T1000 (cell line): ENCODE data around the gene MPHOSPH9.
A peak's percentile ranks its signal among the peaks of the same experiment; 100 is the strongest.
"Not testable (repeated sequence)": the region's sequence is repeated elsewhere in the genome, so short reads cannot be mapped to it uniquely, and the experiment has no call there.

ENCODE experiments used
- DNase-seq: peaks from one replicate; lab custom pipeline; 2025; ENCODE audit warnings: mixed read lengths; lab: John Stamatoyannopoulos, UW

MPHOSPH9 gene

DNA sequence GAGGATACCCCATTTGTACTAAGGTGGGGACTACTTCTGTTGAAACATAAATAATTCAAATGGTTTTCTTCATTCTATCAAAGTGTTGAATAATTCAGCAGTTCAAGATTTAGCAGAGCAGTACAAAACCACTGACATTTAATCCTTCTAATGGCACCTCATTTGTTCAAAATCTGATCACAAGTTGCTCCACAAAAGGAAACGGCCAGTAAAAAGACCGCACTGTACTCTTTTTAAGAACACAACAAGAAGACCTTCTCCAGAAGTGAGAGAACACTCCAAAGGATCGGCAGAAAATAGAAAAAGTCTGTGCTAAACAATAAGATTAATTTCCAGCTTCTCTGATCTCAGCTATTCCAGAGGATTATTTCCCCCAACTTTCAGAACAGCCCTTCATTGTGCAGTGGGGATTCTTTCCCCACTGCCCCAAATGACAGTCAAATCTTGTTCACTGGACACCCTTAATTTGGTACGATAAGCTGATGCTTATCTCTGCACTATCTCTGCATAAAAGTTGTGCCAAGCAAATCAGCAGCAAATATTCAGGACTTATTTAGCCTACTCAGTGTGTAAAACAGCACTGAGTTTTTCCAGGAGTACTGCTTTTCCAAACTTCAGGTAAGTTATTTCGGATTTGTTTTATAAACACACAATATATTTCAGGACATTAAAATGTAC is 5.2 kb downstream of the MPHOSPH9 start:
- no peak for DNase-seq

- no peak for DNase-seq
Measured at GRCh38 chr12:123225443-123225842, 7.5 kb downstream of the MPHOSPH9 start.

GRCh38 chr12:123223241-123223668 is 9.7 kb downstream of the MPHOSPH9 start:
- no peak for DNase-seq

DNA sequence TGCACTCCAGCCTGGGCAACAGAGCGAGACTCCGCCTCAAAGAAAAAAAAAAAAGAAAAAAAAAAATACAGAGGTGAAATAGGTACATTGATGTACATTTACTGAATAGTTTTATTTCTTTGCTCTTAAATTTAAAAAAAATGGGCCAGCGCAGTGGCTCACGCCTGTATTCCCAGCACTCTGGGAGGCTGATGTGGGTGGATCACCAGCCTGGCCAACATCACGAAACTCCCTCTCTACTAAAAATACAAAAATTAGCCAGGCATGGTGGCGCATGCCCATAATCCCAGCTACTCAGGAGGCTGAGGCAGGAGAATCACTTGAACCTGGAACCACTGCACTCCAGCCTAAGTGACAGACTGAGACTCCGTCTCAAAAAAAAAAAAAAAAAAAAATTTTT is 25.1 kb downstream of the MPHOSPH9 start:
- not testable (repeated sequence) for DNase-seq

DNA sequence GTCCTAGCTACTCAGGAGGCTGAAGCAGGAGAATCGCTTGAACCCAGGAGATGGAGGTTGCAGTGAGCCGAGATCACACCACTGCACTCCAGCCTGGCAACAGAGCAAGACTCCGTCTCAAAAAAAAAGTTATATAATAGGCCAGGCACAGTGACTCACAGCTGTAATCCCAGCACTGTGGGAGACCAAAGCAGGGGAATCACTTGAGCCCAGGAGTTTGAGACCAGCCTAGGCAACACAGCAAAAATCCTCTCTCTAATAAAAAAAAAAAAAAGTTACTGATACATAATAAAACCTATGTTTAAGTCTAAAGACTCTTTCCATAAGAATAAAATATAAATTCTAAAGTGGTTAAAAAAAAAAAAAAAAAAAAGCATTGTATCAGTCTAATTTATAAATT is 26.1 kb downstream of the MPHOSPH9 start:
- not testable (repeated sequence) for DNase-seq

DNA sequence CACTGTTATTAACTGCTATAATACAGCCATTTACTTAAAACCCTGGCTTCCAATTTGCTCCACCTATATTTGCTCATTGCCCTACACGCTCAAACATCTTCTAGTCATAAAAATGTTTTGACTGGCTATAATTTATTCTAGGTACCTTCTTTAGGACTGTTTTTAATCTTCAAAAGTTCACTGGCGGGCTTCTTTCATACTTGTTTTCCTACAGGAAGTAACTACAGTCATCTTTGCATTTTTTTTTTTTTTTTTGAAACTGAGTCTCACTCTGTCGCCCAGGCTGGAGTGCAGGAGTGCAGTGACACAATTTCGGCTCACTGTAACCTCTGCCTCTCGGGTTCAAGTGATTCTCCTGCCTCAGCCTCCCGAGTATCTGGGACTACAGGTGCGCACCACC is 32.5 kb downstream of the MPHOSPH9 start:
- DNase-seq: no peak

GRCh38 chr12:123199936-123200335 is 33.0 kb downstream of the MPHOSPH9 start:
- DNase-seq: no peak

DNA sequence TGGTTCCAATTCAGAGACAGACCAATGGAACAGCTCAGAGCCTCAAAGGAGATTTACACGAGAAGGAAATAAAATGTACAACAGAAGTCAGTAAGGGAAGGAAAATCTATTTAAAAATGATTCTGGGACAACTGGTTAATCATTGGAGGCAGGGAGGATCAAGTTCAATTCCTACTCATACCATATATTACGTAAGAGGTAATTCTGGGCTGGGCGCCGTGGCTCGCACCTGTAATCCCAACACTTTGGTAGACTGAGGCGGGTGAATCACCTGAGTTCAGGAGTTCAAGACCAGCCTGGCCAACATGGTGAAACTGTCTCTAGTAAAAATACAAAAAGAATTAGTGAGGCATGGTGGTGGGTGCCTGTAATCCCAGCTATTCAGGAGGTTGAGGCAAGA is 45.3 kb downstream of the MPHOSPH9 start:
- no peak for DNase-seq

GRCh38 chr12:123180171-123180570 is 52.8 kb downstream of the MPHOSPH9 start:
- DNase-seq: no peak

DNA sequence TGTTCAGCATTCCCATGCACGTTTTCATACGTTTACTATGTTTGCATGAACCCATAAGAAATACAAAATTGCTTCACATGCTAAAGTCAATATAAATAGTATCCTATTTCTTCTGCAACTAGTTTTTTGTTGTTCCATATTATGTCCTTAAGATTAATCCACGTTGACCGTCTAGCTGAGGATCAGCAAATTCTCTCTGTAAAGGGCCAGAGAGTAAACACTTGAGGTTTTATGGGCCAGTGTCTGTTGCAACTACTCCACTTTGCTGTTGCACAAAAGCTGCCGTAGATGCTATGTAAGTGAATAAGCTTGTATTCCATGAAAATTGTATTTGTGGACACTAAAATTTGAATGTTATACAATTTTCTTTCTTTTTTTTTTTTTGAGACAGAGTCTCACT is 61.0 kb downstream of the MPHOSPH9 start:
- DNase-seq: no peak

DNA sequence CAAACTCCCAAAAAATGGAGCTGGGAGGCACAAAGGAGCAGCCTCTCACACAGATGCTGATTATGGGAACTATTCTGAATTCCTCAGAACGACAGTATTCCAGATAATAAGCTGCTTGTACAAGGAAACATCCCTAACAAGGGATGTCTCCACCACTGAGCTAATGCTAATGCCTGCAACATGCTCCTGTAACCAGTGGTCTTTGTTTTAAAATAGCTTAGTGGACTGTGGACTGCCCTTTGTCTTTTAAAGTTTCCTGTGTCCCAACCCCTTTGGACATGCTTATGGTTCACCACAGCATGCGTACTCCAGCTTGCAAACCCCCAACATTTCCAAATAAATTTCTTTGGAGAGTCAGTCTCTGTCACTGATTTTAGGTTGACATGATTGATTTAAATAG is 65.6 kb downstream of the MPHOSPH9 start:
- DNase-seq: no peak

- no peak for DNase-seq
Measured at GRCh38 chr12:123165537-123165936, 67.4 kb downstream of the MPHOSPH9 start.

- DNase-seq: no peak
Measured at GRCh38 chr12:123164710-123165261, 68.2 kb downstream of the MPHOSPH9 start.

DNA sequence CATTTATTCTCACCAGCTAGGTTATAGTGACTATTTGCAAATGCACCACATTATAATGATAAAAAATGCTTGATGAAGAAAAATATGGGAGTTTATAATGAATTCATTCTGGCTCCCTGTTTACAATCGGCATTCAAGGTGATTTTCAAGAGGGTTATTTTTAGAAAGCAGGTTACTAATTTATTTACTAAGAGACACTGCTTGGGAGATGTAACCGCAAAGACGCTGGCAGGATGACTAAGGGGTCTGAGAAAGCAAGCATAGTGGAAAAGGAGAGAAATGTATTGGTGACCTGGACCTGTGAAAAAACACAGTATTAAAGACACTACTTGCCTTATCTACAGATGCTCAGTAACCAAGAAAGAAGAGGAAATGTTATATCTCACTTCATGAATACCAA is 68.7 kb downstream of the MPHOSPH9 start:
- no peak for DNase-seq

- no peak for DNase-seq
Measured at GRCh38 chr12:123163227-123163626, 69.7 kb downstream of the MPHOSPH9 start.

- no peak for DNase-seq
Measured at GRCh38 chr12:123160801-123161487, 72.0 kb downstream of the MPHOSPH9 start.

GRCh38 chr12:123153906-123154305 is 79.0 kb downstream of the MPHOSPH9 start:
- no peak for DNase-seq

- DNase-seq: no peak
Measured at GRCh38 chr12:123152833-123153232, 80.1 kb downstream of the MPHOSPH9 start.

- DNase-seq: no peak
Measured at GRCh38 chr12:123151457-123152454, 81.2 kb downstream of the MPHOSPH9 start.

DNA sequence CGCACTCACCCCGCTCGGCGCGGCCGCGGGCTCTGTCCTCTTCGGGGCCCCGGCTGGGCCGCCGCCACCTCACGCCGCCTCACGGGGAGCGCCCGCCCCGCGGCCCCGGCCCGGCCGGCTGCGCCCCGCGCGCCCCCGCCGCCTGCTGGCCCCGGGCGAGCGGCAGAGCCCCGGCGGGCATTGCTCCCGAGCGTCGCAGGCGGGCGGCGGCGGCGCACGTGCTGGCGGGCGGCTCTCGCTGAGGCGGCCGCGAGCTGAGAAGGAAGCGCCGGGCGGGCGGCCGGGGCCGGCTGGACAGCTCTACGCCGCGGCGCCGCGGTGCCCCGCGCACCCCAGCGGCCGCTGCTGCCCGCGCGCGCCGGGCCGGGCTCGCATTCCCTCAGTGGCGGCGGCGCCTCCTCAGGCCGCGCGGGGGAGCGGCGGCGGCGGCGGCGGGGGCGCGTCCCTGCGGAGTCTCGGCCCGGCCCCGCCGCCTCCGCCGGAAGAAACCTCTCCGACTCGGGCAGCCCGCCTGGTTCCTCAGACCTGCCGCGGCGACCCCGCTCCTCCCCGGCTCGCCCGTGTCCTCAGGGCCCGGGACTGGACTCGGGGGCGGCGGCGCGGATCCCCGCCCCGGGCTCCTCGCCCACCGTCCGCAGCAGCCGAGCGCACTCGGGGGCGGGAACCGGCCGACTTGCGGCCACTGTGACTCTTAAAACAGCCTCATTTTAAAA is 82.0 kb downstream of the MPHOSPH9 start, which contains the start of gene PITPNM2:
TSS of gene PITPNM2 (minus strand) at position 347 of the 713 bp plus-strand sequence. CDS start 116,500 bp downstream, outside the sequence.
- peak; percentile 25 for DNase-seq

GRCh38 chr12:123150275-123150743 is 82.6 kb downstream of the MPHOSPH9 start:
- no peak for DNase-seq
